K562 (cell line): Measurements from ENCODE around the gene CCT3. TPM values are rescaled to one million over a fixed set of nuclear protein-coding genes. Genes with fewer than 3 reads are reported as not detected.
A peak's percentile ranks its signal among the peaks of the same experiment; 100 is the strongest.

Experiments used
- BHLHE40 ChIP-seq: IDR thresholded peaks from 2 replicates; pipeline ENCODE4 v1.6.1; 2011; ENCODE audit warnings: low read length, improper control_type of control experiment
- CGGBP1 ChIP-seq: fragments of 250-450 bp; sonication (Bioruptor Pico); IDR thresholded peaks from 2 replicates; pipeline ENCODE4 v1.9.0; 2021; ENCODE audit warnings: mild to moderate bottlenecking
- COPS2 ChIP-seq: fragments of 450-650 bp; conservative IDR thresholded peaks from 2 replicates; pipeline ENCODE4 v1.6.1; 2016; ENCODE audit warnings: mild to moderate bottlenecking, moderate library complexity
- DLX4 ChIP-seq: fragments of 250-450 bp; sonication (Bioruptor Pico); IDR thresholded peaks from 2 replicates; pipeline ENCODE4 v1.6.1; 2021; ENCODE audit warnings: mild to moderate bottlenecking
- FOXJ2 ChIP-seq: fragments of 200-800 bp; sonication (Bioruptor generic); IDR thresholded peaks from 2 replicates; pipeline ENCODE4 v1.6.1; 2016; ENCODE audit warnings: missing genetic modification characterization, missing compliant biosample characterization
- FOXM1 ChIP-seq, 2 experiments: fragments of 450-650 bp in 1 of 2; sonication (generic) in 1 of 2; formaldehyde crosslinking in 1 of 2; IDR thresholded peaks; 2 replicates each; pipeline versions ENCODE4 v1.6.1 to v1.9.0; 2017 to 2022; ENCODE audit warnings: low read depth in 2 of 2, mild to moderate bottlenecking in 2 of 2, missing genetic modification reagents in 1 of 2, moderate library complexity in 1 of 2
- HCFC1 ChIP-seq: IDR thresholded peaks from 2 replicates; pipeline ENCODE4 v1.6.1; 2012; ENCODE audit warnings: low read depth, low read length, improper control_type of control experiment
- MYBL2 ChIP-seq, 2 experiments: fragments of 450-650 bp in 1 of 2; sonication (generic) in 1 of 2; formaldehyde crosslinking in 1 of 2; IDR thresholded peaks; 2 replicates each; pipeline versions ENCODE4 v1.6.1 to v1.8.1; 2017 to 2022; ENCODE audit warnings: borderline replicate concordance in 1 of 2, inconsistent platforms in 1 of 2, low read depth in 1 of 2, mild to moderate bottlenecking in 1 of 2, missing genetic modification reagents in 1 of 2, moderate library complexity in 1 of 2
- POLR2B ChIP-seq: fragments of 450-650 bp; IDR thresholded peaks from 2 replicates; pipeline ENCODE4 v1.6.1; 2018; ENCODE audit warnings: low read depth; ENCODE audit not compliant: partially characterized antibody
- SPI1 ChIP-seq: IDR thresholded peaks from 2 replicates; pipeline ENCODE4 v1.6.1; 2011; ENCODE audit warnings: low read depth, low read length, control low read depth, borderline replicate concordance
- SRF ChIP-seq, 2 experiments: fragments of 250-450, 450-650 bp in 1 of 2; sonication (Bioruptor Pico) in 1 of 2; sonication (generic) in 1 of 2; formaldehyde crosslinking; IDR thresholded peaks; 2 replicates each; pipeline versions ENCODE4 v1.5.0 to v1.5.1; 2020 to 2022; ENCODE audit warnings: mild to moderate bottlenecking in 1 of 2, missing genetic modification reagents in 1 of 2
- ZEB2 ChIP-seq: fragments of 450-650 bp; IDR thresholded peaks from 2 replicates; pipeline ENCODE4 v1.6.1; 2016
- ZFP36 ChIP-seq: fragments of 150-350 bp; IDR thresholded peaks from 2 replicates; pipeline ENCODE4 v1.6.1; 2018; ENCODE audit warnings: low read length, low read depth; ENCODE audit not compliant: partially characterized antibody
- ZNF134 ChIP-seq: fragments of 250-450 bp; sonication (Bioruptor Pico); conservative IDR thresholded peaks from 2 replicates; pipeline ENCODE4 v1.4.0; 2020
- ZNF274 ChIP-seq: IDR thresholded peaks from 2 replicates; pipeline ENCODE4 v1.6.1; 2011; ENCODE audit warnings: low read depth, mild to moderate bottlenecking, low read length, moderate library complexity, borderline replicate concordance
- ZNF395 ChIP-seq: fragments of 200-800 bp; sonication (Bioruptor generic); IDR thresholded peaks from 2 replicates; pipeline ENCODE4 v1.6.1; 2017; ENCODE audit warnings: missing genetic modification characterization, missing compliant biosample characterization
- ZNF609 ChIP-seq: sonication (generic); formaldehyde crosslinking; IDR thresholded peaks from 2 replicates; pipeline ENCODE4 v1.8.1; 2023; ENCODE audit warnings: missing genetic modification reagents, mild to moderate bottlenecking, borderline replicate concordance
- polyA plus RNA-seq, 8 experiments: library from polyadenylated mRNA; depleted of rRNA in 4 of 8; stranded (reverse) in 5 of 8; unstranded in 3 of 8; fragments of >200 nt; fragmentation: Nextera tagmentation in 2 of 8; fragmentation: Illumina TruSeq in 1 of 8; extraction: Ambion mirVana in 2 of 8; extraction: Trizol in 1 of 8; gene quantifications; 2 replicates each; pipeline versions ENCODE4 v1.2.1 to v1.2.3, GENCODE V29; 2011 to 2014; ENCODE audit warnings: inconsistent platforms in 1 of 8, missing spikeins in 1 of 8
- total RNA-seq, 7 experiments: library from RNA; depleted of rRNA in 6 of 7; stranded (reverse); fragments of >200 nt in 6 of 7; fragmentation: Illumina TruSeq in 2 of 7; extraction: Trizol in 2 of 7; gene quantifications; 2 replicates each; pipeline versions ENCODE4 v1.2.1 to v1.2.3, GENCODE V29; 2011 to 2021; ENCODE audit warnings: low replicate concordance in 1 of 7

The CCT3 gene
- total and polyA plus RNA-seq, 9 of the 15 experiments (the other 6 are each of a cell fraction or from before 2014, with no cell fraction given), result 475 to 1,167 (median 610) TPM

GRCh38 chr1:156282479-156283222, 55.4 kb downstream of the CCT3 start, which contains the start of gene SMG5 (continued):
- TF ChIP-seq ZFP36, result peak; percentile 14
- no peak for TF ChIP-seq COPS2
- TF ChIP-seq ZNF395, result peak; percentile 88
- TF ChIP-seq MYBL2 (IDR thresholded peaks at IDR 0.05; ENCODE audit: low read depth), result no peak; the same call in 1 of the 2 replicates
- TF ChIP-seq MYBL2 (CRISPR knock-in tag; IDR thresholded peaks at IDR 0.05; ENCODE audit: borderline replicate concordance), result no peak
- TF ChIP-seq CGGBP1, result no peak
- peak; percentile 97 for TF ChIP-seq POLR2B
- peak; percentile 97 for TF ChIP-seq HCFC1
- TF ChIP-seq ZEB2, result no peak
- no peak for TF ChIP-seq FOXJ2
- TF ChIP-seq BHLHE40, result peak; percentile 11; the same call in 1 of the 2 replicates
- 0 out of 2 replicates have a peak, but pooled peaks have one; percentile 4 for TF ChIP-seq SPI1
- peak in 1 of 2 experiments; percentile 36; a peak in 2 of 4 replicates for TF ChIP-seq SRF (CRISPR knock-in tag; IDR thresholded peaks at IDR 0.05)
- peak; percentile 56; the same call in 1 of the 2 replicates for TF ChIP-seq ZNF134 (CRISPR knock-in tag)
- no peak; the same call in 1 of the 2 replicates for TF ChIP-seq ZNF274
- TF ChIP-seq DLX4 (CRISPR knock-in tag), result no peak
- TF ChIP-seq ZNF609 (CRISPR knock-in tag), result peak; percentile 89; the same call in 1 of the 2 replicates
- no peak for TF ChIP-seq FOXM1 (IDR thresholded peaks at IDR 0.05; ENCODE audit: low read depth)
- TF ChIP-seq FOXM1 (CRISPR knock-in tag; IDR thresholded peaks at IDR 0.05; ENCODE audit: low read depth), result peak; percentile 65; the same call in 1 of the 2 replicates
